Ishikawa (cell line): ENCODE results near the gene MAPK1IP1L.

Experiments
- CEBPB ChIP-seq: IDR thresholded peaks from 2 replicates; pipeline ENCODE4 v1.6.1; 2012
- CREB1 ChIP-seq: IDR thresholded peaks from 2 replicates; pipeline ENCODE4 v1.6.1; 2012; ENCODE audit warnings: low read depth
- EP300 ChIP-seq: IDR thresholded peaks from 2 replicates; pipeline ENCODE4 v1.6.1; 2012; ENCODE audit warnings: borderline replicate concordance
- MAX ChIP-seq: IDR thresholded peaks from 2 replicates; pipeline ENCODE4 v1.6.1; 2012
- NFIC ChIP-seq: IDR thresholded peaks from 2 replicates; pipeline ENCODE4 v1.6.1; 2012
- RAD21 ChIP-seq: IDR thresholded peaks from 2 replicates; pipeline ENCODE4 v1.6.1; 2012; ENCODE audit warnings: low read depth
- REST ChIP-seq: IDR thresholded peaks from 2 replicates; pipeline ENCODE4 v1.6.1; 2012; ENCODE audit warnings: low read depth, mild to moderate bottlenecking
- TAF1 ChIP-seq: IDR thresholded peaks from 2 replicates; pipeline ENCODE4 v1.6.1; 2012; ENCODE audit warnings: low read depth, mild to moderate bottlenecking
- TCF12 ChIP-seq: IDR thresholded peaks from 2 replicates; pipeline ENCODE4 v1.6.1; 2012; ENCODE audit warnings: low read depth
- YY1 ChIP-seq: IDR thresholded peaks from 2 replicates; pipeline ENCODE4 v1.6.1; 2012; ENCODE audit warnings: low read depth
- ZBTB7A ChIP-seq: IDR thresholded peaks from 2 replicates; pipeline ENCODE4 v1.6.1; 2012; ENCODE audit warnings: low read depth

- TF ChIP-seq CREB1 (no peak), MAX (no peak), YY1 (no peak), EP300 (no peak), RAD21 (no peak), ZBTB7A (no peak), TAF1 (no peak), CEBPB (no peak), TCF12 (no peak), REST (no peak), NFIC (no peak)
These were observed 33.1 kb downstream of the MAPK1IP1L start for GRCh38 chr14:55084401-55085059.
